ENCODE measurements around the gene FAM228A. TPM values are rescaled to one million over a fixed set of nuclear protein-coding genes. Genes with fewer than 3 reads are reported as not detected.

The FAM228A gene
- total RNA-seq, 1 donor from 2014 or later, result 0.89 TPM

DNA sequence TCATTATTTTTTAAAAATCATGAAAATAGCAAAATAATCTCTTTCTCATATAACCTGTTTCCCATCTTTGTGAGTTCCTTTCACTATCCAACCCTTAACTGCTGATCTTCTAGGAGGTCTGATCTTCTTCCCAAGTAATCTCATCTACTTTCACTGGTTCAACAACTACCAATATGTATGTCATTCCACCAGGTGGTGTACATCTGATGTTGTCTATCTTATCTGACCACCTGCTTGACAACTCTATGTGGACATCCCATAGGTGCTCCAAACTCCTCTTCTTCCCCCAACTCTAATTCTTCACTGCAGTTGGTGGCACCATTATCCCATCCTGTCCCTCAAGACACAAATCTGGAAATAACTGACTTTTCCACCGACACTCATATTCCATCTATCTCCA is 62.5 kb downstream of the FAM228A start:
- Histone ChIP-seq H3K27ac (no peak overlapping the region), H3K27me3 (ENCODE audit: low read depth) (no peaks in the 10 kb centered on the region), H3K9me3 (no peaks in the 10 kb centered on the region), H3K4me3 (no peak overlapping the region), H3K4me1 (peaks cover 9% of the 10 kb centered on the region), H3K36me3 (peaks cover 33% of the 10 kb centered on the region)
- intact Hi-C loops (cut with DNase I), result no loop called here
- DNase-seq (no peak), ATAC-seq (no peak)
- TF ChIP-seq, protein P1, sequence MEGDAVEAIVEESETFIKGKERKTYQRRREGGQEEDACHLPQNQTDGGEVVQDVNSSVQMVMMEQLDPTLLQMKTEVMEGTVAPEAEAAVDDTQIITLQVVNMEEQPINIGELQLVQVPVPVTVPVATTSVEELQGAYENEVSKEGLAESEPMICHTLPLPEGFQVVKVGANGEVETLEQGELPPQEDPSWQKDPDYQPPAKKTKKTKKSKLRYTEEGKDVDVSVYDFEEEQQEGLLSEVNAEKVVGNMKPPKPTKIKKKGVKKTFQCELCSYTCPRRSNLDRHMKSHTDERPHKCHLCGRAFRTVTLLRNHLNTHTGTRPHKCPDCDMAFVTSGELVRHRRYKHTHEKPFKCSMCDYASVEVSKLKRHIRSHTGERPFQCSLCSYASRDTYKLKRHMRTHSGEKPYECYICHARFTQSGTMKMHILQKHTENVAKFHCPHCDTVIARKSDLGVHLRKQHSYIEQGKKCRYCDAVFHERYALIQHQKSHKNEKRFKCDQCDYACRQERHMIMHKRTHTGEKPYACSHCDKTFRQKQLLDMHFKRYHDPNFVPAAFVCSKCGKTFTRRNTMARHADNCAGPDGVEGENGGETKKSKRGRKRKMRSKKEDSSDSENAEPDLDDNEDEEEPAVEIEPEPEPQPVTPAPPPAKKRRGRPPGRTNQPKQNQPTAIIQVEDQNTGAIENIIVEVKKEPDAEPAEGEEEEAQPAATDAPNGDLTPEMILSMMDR (IDR thresholded peaks at IDR 0.05), result no peak

DNA sequence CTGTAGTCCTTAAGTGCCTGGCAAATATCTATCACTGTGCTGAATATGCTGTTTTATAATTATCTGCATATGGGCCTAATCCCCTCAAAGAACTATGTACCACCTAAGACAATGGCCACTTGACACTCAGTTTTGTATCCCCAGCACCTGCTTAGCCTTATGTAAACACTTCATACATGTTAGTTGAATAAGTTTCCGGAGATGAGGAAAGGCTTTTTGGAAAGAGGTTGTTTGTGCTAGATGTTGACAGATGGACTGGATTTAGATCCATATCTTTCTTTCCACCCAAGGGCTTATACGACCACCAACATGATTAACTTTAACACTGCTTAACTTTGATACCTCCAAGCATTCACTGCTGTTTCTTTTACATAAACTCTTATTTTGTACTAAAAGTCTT is 63.3 kb downstream of the FAM228A start:
- Histone ChIP-seq H3K4me3 (no peak overlapping the region), H3K27ac (no peak overlapping the region), H3K9me3 (no peaks in the 10 kb centered on the region), H3K27me3 (ENCODE audit: low read depth) (no peaks in the 10 kb centered on the region), H3K4me1 (peaks cover 9% of the 10 kb centered on the region), H3K36me3 (peaks cover 41% of the 10 kb centered on the region)
- DNase-seq, result no peak
- TF ChIP-seq, protein P1 (IDR thresholded peaks at IDR 0.05), result no peak
- ATAC-seq, result peak in 1 of 2 donors; percentile 49
- intact Hi-C loops (cut with DNase I), result no loop called here

DNA sequence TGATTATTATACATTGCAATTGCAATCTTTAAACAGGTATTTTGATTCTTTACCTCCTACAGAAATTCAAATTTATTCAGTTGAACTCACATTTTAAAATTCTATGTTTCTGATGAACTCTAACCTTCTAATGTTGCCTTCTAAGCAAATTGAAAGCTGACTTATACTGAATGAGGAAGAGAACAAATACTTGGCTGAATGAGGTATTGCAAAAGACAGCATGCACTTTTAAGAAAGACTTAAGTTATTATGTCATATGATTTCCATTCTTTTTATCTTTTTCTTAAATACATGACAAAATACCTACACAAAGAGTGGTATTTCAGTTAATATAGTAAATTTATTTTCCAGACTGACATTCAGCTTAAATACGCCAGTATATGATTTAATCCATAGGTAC is 64.7 kb downstream of the FAM228A start:
- H3K36me3 ChIP-seq, result peaks cover 53% of the 10 kb centered on the region
- H3K4me1 ChIP-seq, result peaks cover 9% of the 10 kb centered on the region
- H3K27ac ChIP-seq, result no peak overlapping the region
- DNase-seq (no peak), ATAC-seq (no peak)
- intact Hi-C loops (cut with DNase I), result no loop called here
- H3K4me3 ChIP-seq, result no peak overlapping the region
- TF ChIP-seq, protein P1 (IDR thresholded peaks at IDR 0.05), result no peak
- H3K27me3 ChIP-seq (ENCODE audit: low read depth), result no peaks in the 10 kb centered on the region
- no peaks in the 10 kb centered on the region for H3K9me3 ChIP-seq

Other genes with a start within 250 kb of the FAM228A start
- 24.3 TPM for gene ATAD2B, start 247.9 kb upstream of the FAM228A start, total RNA-seq
- 14.1 TPM for gene UBXN2A, start 234.6 kb upstream of the FAM228A start, total RNA-seq
- gene MFSD2B, start 165.0 kb upstream of the FAM228A start, total RNA-seq, result 0.38 TPM
- 10.5 TPM for gene WDCP, start 127.7 kb upstream of the FAM228A start, total RNA-seq
- gene FKBP1B, start 125.3 kb upstream of the FAM228A start, total RNA-seq, result 16.4 TPM
- gene SF3B6, start 98.7 kb upstream of the FAM228A start, total RNA-seq, result 65.5 TPM
- 34.4 TPM for gene TP53I3, start 90.2 kb upstream of the FAM228A start, total RNA-seq
- 1.7 TPM for gene PFN4, start 51.7 kb upstream of the FAM228A start, total RNA-seq
- 25.4 TPM for gene FAM228B, start 51.6 kb upstream of the FAM228A start, total RNA-seq
- 92.8 TPM for gene ITSN2, start 185.5 kb downstream of the FAM228A start, total RNA-seq